Measurements from ENCODE around the gene MED23.

MED23 gene, protein sequence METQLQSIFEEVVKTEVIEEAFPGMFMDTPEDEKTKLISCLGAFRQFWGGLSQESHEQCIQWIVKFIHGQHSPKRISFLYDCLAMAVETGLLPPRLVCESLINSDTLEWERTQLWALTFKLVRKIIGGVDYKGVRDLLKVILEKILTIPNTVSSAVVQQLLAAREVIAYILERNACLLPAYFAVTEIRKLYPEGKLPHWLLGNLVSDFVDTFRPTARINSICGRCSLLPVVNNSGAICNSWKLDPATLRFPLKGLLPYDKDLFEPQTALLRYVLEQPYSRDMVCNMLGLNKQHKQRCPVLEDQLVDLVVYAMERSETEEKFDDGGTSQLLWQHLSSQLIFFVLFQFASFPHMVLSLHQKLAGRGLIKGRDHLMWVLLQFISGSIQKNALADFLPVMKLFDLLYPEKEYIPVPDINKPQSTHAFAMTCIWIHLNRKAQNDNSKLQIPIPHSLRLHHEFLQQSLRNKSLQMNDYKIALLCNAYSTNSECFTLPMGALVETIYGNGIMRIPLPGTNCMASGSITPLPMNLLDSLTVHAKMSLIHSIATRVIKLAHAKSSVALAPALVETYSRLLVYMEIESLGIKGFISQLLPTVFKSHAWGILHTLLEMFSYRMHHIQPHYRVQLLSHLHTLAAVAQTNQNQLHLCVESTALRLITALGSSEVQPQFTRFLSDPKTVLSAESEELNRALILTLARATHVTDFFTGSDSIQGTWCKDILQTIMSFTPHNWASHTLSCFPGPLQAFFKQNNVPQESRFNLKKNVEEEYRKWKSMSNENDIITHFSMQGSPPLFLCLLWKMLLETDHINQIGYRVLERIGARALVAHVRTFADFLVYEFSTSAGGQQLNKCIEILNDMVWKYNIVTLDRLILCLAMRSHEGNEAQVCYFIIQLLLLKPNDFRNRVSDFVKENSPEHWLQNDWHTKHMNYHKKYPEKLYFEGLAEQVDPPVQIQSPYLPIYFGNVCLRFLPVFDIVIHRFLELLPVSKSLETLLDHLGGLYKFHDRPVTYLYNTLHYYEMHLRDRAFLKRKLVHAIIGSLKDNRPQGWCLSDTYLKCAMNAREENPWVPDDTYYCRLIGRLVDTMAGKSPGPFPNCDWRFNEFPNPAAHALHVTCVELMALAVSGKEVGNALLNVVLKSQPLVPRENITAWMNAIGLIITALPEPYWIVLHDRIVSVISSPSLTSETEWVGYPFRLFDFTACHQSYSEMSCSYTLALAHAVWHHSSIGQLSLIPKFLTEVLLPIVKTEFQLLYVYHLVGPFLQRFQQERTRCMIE (N-terminal part only)

DNA sequence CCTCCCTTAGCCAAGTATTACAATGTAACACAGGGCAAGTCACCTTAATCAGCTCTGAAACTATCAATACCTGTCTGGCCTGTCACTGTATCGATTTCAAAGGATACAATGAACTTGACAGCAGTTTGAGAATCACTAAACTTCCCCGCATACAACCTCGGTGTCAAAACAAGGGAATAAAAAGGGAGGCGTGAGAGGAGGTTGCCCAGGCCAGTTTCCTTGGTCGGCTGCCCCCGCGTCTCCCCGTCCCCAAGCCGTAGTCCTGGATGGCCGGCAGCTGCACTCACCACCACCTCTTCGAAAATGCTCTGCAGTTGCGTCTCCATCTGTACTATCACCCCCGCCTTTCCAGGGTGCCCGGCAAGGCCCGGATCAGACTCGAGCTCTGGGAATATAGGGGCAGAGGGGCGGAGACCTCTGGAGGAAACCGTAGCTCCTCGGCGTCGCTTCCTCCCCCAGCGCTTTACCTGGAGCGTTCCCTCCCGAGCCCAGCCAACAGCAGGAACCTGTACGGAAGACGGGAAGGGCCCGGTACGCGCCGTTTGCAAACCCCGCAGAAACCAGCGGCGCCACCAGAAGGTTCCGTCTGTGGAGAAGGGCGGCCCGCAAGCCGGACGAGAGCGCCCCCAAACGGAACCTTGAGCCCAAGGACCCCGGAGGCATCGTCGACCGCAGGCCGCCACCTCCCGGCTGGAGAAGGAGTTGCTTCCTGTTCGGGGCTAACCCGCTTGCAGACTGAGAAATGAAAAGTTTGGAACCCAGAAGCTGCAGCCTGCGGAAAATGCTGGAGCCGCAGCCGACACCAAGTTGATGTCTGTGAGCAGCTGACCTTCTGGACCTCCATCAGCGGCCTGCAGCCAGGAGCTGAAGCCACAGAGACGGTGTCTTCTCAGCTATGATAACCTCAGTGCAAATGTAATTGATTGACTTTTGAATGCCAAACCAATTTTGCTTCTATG lies at the start of gene MED23:
TSS of gene MED23 (minus strand) at position 519 of the 959 bp plus-strand sequence. CDS start at position 326, 193 bp downstream.
- DNase-seq: peak; percentile 99

DNA sequence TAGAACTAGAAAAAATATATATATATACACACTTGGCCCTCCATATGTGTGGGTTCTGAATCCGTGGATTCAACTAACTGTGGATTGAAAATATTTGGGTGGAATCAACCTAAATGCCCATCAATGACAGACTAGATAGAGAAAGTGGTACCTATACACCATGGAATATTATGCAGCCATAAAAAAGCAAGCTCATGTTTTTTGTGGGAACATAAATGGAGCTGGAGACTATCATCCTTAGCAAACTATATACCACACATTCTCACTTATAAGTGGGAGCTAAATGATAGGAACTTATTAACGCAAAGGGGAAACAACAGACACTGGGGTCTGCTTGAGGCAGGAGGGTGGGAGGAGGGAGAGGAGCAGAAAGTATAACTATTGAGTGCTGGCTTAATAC lies 45.1 kb upstream of the MED23 start:
- DNase-seq: no peak

GRCh38 chr6:131669891-131670290 lies 41.8 kb upstream of the MED23 start:
- DNase-seq: no peak

GRCh38 chr6:131663578-131664165 lies 35.6 kb upstream of the MED23 start:
- DNase-seq: no peak

GRCh38 chr6:131660195-131660594 lies 32.2 kb upstream of the MED23 start:
- no peak for DNase-seq

- no peak for DNase-seq
Measured at GRCh38 chr6:131658287-131658686, 30.2 kb upstream of the MED23 start.

GRCh38 chr6:131657630-131658111 lies 29.6 kb upstream of the MED23 start:
- DNase-seq: no peak

DNA sequence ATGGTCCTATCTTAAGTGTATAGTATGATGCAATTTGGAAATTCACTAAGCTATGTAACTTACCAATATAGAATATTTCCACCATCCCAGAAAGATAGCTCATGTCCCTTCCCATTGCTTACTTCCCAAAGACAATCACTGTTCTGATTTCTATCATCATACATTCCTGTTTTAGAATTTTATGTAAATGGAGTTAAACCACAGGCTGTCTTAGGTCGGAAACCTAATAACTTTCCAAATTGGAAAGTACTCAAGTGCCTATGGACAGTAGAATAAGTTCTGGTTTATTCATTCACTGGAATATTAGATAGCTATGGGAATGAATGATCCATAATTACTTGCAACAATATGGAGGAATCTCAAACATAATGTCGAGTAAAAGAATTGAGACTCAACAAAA lies 29.2 kb upstream of the MED23 start:
- no peak for DNase-seq

DNA sequence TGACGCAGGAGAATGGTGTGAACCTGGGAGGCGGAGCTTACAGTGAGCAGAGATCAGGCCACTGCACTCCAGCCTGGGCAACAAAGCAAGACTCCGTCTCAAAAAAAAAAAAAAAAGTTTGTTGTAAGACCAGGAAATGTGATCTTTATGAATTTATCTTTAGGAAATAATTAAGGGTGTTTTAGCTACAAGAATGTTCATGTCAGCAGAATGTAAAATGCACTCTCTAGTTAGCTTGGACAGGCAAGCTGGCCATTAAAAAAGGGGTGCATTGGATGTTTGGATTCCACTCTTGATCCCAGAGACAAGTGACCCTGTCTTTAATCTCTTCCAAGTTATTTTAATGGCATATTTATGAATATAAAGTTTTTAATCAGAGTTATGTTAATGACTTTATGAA lies 28.6 kb upstream of the MED23 start:
- no peak for DNase-seq

DNA sequence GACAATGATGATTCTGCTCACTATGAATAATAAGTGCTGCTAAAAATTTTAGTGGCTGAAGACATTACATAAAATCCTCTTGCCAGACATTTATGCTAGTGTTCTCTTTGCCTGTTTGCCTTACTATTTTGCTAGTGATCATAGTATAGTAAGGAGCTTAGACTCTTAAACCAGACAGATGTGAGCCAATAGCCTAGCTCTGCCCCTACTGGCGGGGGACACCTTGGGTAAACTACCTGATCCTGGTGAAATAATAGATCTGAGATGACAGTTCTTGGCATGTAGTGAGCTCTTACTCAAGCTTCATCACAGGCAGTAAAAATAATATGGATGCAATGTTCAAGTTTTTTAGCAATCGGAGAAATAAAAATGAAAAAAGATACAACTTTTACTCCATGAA lies 27.9 kb upstream of the MED23 start:
- no peak for DNase-seq

- DNase-seq: no peak
Measured at GRCh38 chr6:131655387-131655786, 27.3 kb upstream of the MED23 start.

DNA sequence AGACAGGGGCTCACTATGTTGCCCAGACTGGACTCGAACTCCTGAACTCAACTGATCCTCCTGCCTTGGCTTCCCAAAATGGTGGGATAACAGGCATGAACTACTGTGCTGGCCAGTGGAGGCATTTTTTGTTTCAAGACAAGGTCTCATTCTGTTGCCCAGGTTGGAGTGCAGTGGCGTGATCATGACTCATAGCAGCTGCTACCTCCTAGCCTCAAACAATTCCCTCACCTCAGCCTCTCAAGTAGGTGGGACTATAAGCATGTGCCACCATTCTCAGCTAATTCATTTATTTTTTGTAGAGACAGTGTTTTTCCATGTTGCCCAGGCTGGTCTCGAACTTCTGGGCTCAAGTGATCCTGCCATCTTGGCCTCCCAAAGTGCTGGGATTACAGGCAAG lies 26.3 kb upstream of the MED23 start:
- no peak for DNase-seq

GRCh38 chr6:131652472-131652871 lies 24.4 kb upstream of the MED23 start:
- no peak for DNase-seq

GRCh38 chr6:131651782-131652181 lies 23.7 kb upstream of the MED23 start:
- no peak for DNase-seq

GRCh38 chr6:131646249-131646670 lies 18.2 kb upstream of the MED23 start:
- DNase-seq: no peak

- DNase-seq: no peak
Measured at GRCh38 chr6:131645846-131646245, 17.8 kb upstream of the MED23 start.

- DNase-seq: no peak
Measured at GRCh38 chr6:131644921-131645320, 16.9 kb upstream of the MED23 start.

DNA sequence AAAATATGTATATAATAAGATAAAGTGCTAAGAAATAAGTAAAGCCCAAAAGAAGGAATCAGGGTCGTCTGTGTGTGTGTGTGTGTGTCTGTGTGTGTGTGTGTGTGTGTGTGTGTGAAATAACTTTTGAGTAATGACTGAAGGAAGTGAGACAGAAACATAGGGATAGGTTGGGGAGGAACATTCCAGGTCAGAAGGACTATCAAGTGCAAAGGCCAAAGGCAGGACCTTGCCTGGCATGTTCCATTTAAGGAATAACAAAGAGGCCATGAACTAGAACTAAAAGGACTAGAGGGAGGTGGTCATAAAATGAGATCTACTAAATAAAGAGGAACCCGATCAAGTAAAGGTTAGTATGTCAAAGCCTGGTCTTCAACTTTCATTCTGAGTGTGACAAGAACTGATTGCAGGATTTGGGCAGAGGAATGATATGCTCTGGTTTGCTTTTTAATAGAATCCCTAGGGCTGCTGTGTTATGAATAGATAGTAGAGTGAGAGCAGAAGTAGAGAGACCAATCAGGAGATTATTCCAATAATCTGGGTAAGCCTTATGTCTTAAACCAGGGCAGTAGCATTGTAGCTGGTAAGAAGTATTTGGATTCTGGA lies 15.9 kb upstream of the MED23 start:
- no peak for DNase-seq

DNA sequence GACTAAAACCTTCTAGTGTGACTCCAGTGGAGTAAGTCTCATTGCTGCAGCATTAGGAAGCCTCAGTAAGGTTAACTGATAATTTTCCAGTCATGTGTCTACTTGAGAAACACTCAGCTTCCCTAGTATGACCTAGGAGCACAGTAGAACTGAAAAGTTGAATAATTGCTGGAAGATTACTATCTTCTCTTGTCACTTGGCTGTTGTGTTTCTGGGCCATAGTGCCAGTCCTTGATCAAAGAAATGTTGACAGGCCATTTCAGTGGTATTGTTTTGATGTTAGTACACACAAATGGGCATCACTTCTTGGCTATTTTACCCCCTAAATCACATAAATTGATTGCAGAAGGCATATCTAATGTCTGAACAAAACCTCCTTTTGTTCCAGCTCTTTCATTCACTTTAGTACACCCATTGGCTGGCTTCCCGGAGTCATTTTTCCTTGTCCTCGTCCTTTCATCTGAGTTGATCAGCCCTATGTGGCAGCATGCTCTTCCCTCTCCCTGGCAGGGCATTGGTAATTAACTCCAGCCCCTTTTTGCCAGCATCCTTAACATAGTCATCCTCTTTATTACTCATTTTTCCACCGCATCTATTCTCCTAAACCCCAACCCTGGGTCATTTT lies 15.1 kb upstream of the MED23 start:
- DNase-seq: no peak

DNA sequence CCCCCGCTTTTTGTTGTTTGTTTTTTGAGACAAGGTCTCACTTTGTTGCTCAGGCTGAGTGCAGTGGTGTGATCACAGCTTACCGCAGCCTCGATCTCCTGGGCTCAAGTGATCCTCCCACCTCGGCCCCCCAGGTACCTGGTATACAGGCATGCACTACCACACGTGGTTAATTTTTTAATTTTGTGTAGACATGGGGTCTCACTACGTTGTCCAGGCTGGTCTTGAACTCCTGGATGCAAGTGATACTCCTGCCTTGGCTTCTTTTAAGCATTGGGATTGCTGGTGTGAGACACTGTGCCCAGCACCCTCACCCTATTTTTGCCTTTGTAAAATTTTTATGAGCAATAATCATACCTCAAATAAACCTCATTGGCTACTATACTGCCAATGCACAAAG lies 14.5 kb upstream of the MED23 start:
- DNase-seq: no peak

Data from stimulated activated CD8-positive, alpha-beta memory T cell treated with anti-CD3 and anti-CD28 coated beads, Interleukin-4, amount 100 ng/mL, for 48 hours (primary cell).